Measurements from ENCODE around the gene SLC34A1.
"Not testable (repeated sequence)": the region's sequence is repeated elsewhere in the genome, so short reads cannot be mapped to it uniquely, and the experiment has no call there.

SLC34A1 gene, protein sequence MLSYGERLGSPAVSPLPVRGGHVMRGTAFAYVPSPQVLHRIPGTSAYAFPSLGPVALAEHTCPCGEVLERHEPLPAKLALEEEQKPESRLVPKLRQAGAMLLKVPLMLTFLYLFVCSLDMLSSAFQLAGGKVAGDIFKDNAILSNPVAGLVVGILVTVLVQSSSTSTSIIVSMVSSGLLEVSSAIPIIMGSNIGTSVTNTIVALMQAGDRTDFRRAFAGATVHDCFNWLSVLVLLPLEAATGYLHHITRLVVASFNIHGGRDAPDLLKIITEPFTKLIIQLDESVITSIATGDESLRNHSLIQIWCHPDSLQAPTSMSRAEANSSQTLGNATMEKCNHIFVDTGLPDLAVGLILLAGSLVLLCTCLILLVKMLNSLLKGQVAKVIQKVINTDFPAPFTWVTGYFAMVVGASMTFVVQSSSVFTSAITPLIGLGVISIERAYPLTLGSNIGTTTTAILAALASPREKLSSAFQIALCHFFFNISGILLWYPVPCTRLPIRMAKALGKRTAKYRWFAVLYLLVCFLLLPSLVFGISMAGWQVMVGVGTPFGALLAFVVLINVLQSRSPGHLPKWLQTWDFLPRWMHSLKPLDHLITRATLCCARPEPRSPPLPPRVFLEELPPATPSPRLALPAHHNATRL

DNA sequence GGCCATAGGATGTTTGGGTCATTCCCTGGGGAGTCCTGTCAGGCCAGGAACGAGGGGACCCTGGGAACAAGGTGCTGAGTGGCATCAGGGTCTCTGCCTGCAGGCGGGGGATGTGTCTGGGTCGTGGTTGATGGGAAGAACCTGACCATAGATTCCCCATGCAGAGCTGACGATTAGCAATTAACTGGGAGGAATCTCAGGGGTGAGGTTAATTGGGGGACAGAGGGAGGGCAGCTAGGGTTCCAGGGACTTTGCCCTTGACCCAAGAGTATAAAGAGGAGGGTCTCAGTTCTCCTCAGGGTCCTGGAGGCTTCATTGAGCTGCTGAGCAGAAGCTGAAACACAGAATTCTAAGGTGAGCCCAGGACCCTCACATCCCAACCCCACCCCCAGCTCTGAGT lies at the start of gene SLC34A1:
TSS of gene SLC34A1 (plus strand) at position 301 of the 400 bp plus-strand sequence. CDS start 1,308 bp downstream, outside the sequence.
- no peak for DNase-seq (ENCODE audit: low read depth)

- no peak for DNase-seq (ENCODE audit: low read depth)
Observed at GRCh38 chr5:177334781-177335700, 49.2 kb upstream of the SLC34A1 start.

GRCh38 chr5:177335701-177336065 lies 48.6 kb upstream of the SLC34A1 start:
- DNase-seq (ENCODE audit: low read depth), result no peak

GRCh38 chr5:177336112-177336511 lies 48.1 kb upstream of the SLC34A1 start:
- peak; percentile 51 for DNase-seq (ENCODE audit: low read depth)

DNA sequence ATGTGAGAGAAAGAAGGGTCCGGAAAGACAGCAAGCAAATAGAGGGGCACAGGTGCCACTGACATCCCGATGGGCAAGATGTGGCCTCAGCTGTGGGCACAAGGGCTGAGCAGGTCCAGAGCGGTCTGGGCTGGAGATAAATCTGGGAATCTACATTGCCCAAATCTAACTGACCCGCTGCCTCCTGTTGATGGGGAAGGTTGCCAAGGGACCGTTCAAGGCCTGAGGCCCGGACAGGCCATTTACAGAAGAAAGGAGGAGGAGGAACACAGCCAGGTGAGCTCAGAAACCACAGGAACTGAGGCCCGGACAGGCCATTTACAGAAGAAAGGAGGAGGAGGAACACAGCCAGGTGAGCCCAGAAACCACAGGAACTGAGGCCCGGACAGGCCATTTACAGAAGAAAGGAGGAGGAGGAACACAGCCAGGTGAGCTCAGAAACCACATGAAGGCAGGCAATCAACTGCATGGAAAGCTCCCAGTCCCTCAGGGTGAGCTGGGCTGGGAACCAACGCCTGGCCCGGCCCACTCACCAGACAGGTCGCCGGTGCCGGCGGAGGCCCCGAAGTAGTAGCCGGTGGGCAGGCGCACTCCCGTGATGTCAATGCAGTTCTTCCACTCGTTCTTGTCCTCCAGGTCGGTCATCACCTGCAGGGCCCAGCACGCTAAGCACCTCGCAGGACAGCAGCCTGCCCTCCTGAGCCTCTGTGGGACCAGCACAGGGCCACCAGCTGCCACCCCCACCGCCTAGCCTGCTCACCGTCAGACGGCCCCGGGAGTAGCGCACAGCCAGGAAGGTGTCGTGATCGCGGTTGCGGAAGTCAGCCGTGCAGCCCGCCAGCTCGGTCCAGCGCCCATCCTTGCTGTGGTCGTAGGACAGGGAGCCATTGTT lies 47.4 kb upstream of the SLC34A1 start:
- no peak for DNase-seq (ENCODE audit: low read depth)

DNA sequence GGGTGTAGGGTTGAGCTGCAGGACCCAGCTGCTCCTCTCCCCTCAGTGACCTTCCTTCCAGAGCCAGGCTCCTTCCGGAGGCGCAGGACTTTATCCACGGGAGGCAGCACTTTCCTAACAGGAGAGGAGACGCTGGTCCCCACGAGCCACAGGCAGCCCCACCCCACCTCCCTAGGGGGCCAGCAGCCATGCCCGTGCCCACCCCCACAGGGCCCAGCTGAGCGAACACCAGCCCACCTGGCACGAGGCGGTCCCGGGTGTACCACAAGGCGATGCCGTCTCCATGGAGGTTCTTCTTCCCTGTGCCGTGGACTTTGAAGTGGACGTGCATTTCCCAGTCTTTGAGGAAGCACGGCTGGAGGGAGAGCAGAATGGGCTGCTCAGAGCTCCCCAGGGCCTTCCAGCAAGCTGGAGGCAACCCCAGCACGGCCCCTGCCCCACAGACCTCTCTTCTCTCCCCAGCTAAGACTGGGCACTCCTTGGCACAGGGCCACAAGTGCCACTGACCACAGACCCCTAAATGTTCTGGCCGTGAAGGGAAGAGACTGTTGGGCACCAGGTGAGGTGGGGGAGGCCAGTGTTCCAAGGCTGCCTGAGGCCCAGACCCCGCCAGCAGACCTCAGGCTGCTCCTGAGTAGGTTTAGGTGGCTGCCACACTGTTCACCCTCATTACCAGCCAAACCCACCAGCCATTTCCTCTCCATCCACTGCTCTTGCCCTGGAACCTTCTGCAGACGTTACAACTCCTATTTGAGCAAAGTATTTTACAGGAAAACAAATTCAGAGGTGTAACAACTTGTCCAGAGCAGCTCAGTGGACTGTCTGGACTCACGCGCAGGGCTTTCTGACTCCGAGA lies 45.8 kb upstream of the SLC34A1 start:
- DNase-seq (ENCODE audit: low read depth), result no peak

DNA sequence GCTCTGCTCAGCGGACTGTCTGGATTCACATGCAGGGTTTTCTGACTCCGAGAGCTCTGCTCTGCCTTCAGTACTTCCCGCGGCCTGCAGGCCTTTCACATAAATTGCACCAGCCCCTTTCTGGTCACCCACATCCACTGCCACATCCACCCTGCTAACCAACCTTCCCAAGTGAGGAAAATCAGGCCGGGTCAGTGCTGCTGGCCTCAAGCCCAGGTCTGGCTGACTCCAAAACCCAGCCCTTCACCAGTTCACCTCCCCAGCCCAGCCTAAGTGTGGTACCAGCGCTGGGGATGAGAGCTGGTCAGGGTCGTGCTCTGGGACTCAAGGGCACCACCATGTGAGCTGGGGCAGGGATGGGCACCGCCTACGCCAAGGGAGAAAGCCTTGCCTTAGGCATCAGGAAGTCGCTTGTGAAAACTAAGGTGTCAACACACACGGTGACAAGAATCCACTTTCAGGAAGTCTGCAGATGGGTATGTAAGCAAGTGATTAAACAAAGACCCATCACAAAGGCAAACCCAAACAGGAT lies 45.1 kb upstream of the SLC34A1 start:
- DNase-seq (ENCODE audit: low read depth), result no peak

DNA sequence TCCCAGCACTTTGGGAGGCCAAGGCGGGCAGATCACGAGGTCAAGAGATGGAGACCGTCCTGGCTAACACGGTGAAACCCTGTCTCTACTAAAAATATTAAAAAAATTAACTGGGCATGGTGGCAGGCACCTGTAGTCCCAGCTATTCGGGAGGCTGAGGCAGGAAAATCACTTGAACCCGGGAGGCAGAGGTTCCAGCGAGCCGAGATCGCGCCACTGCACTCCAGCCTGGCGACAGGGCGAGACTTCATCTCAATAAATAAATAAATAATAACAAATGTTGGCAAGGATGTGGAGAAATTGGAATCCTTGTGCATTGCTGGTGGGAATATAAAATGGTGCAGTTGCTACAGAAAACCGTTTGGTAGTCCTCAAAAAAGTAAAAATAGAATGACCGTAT lies 41.2 kb upstream of the SLC34A1 start:
- not testable (repeated sequence) for DNase-seq (ENCODE audit: low read depth)

GRCh38 chr5:177343777-177344176 lies 40.5 kb upstream of the SLC34A1 start:
- DNase-seq (ENCODE audit: low read depth), result no peak

DNA sequence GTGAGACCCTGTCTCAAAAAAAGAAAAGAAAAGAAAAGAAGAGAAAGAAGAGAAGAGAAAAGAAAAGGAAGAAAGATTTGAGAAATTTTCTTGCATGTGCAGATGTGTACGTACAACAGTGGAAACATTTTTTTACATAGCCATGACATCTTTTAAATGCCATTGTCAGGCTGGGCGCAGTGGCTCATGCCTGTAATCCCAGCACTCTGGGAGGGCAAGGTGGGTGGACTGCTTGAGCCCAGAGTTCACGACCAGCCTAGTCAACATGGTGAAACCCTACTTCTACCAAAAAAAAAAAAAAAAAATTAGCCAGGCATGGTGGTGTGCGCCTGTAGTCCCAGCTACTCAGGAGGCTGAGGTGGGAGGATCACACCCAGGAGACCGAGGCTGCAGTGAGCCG lies 39.3 kb upstream of the SLC34A1 start:
- no peak for DNase-seq (ENCODE audit: low read depth)

DNA sequence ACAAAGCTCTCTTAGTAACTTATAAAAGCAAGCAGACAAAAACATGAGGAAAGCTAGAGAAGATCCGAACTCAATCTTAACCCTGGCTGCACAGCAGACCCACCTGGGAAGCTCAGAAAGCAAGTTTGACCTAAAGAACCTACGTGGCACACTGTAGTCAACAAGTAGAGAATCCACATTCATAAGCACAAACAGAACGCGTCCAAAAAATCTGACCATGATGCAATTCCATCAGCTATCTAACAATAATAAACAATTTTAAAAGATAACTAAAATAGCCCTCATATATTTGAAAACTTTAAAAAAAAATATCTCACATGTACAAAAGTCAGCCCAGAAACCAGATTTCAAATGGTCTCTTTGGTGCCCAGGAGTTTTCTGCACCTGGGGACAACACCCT lies 37.4 kb upstream of the SLC34A1 start:
- no peak for DNase-seq (ENCODE audit: low read depth)

DNA sequence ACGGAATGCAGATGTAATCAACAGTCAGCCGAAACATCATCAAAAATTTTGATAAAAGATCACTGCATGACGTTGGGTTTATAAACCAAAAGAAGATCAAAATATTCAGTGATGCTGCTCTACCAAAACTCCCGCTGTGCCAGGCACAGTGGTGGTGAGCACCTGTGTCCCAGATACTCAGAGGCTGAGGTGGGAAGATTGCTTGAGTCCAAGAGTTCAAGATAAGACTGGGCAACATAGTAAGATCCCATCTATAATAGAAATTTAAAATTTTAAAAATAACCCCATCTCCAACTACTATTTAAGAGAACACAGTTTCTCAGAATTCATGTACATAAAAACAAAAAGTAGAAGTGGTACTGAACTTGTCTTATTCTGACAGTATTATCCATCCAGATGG lies 36.5 kb upstream of the SLC34A1 start:
- DNase-seq (ENCODE audit: low read depth), result no peak

GRCh38 chr5:177349362-177349647 lies 34.9 kb upstream of the SLC34A1 start:
- DNase-seq (ENCODE audit: low read depth), result no peak

- DNase-seq (ENCODE audit: low read depth), result no peak
Observed at GRCh38 chr5:177349762-177350161, 34.5 kb upstream of the SLC34A1 start.

- no peak for DNase-seq (ENCODE audit: low read depth)
Observed at GRCh38 chr5:177350776-177351391, 33.4 kb upstream of the SLC34A1 start.

- peak; percentile 86 for DNase-seq (ENCODE audit: low read depth)
Observed at GRCh38 chr5:177351392-177352329, 32.6 kb upstream of the SLC34A1 start, which contains the start of gene LMAN2. LMAN2 (minus strand) TSS chr5:177351668; CDS start chr5:177351647, 21 bp downstream.

- DNase-seq (ENCODE audit: low read depth), result no peak
Observed at GRCh38 chr5:177353093-177353492, 31.1 kb upstream of the SLC34A1 start.

DNA sequence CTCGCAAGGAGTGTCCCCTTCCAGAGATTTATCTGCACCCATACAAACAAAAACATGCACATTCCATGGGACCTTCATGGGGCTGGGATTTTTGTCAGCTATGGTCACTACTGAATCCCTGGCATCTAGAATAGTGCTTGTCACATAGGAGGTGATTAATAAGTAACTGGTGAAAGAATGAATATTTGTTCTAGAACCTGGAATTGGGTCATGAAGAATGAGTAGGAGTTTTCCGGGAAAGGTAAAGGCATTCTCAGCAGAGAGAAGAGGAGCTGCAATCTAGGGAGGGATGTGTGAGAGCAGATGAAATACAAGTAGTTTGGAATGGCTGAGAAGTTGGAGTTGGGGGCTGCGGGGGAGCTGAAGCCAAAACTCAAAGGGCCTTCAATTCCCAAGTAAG lies 30.0 kb upstream of the SLC34A1 start:
- DNase-seq (ENCODE audit: low read depth), result no peak

- DNase-seq (ENCODE audit: low read depth), result no peak
Observed at GRCh38 chr5:177354711-177355110, 29.5 kb upstream of the SLC34A1 start.

Data from activated T-cell treated with anti-CD3 and anti-CD28 coated beads for 48 hours (primary cell).